AML-193 (cell line): Measurements from ENCODE around the gene ARL5A.

Experiments used
- DNase-seq, 2 experiments: peaks; one replicate each; lab custom pipeline; 2025; lab: John Stamatoyannopoulos, UW

Gene ARL5A

GRCh38 chr2:151840216-151841046 lies 12.2 kb upstream of the ARL5A start:
- no peak for DNase-seq

- no peak for DNase-seq
Observed at GRCh38 chr2:151837926-151838325, 9.7 kb upstream of the ARL5A start.

GRCh38 chr2:151833984-151834383 lies 5.8 kb upstream of the ARL5A start:
- peak; percentile 58 to 67 for DNase-seq

DNA sequence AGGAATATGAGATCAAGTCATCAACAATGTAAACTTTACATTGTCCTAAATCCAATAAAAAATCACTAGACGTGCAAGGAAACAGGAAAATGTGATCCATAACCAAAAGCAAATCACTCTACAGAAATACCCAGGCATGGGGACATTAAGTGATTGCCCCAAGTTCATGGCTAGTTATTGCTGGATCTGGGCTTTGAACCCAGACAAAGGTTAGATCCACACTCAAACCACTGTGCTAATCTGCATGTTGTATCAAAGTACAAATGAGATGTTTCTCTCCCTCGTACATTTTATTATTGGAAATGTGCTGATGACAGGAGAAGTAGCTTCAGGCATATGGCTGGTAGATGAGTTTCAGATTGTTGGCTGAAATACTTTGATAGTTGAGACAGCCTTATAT lies 2.7 kb upstream of the ARL5A start:
- DNase-seq, result no peak

DNA sequence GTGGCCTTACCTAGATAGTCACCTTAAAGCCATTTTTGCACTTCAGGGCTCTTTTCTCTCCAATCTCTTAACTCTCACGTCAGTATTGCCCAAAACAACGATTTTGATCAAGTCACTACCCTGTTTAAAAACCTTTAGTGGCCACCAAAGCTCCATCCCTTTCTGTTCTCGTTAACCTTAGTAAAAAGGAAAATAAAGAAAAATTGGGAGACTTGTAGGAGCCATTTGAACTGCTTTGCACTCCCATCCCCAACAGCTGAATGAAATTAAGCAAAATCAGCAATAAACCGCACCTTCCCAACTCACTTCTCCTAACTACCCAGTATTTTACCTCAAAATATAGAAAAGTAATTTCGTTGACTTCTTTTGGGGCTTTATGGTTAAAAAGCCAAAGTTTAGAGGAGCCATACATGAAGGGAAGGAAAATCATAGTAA lies 686 bp upstream of the ARL5A start:
- DNase-seq, result no peak

- no peak for DNase-seq
Observed at GRCh38 chr2:151827564-151828142, 568 bp downstream of the ARL5A start.

DNA sequence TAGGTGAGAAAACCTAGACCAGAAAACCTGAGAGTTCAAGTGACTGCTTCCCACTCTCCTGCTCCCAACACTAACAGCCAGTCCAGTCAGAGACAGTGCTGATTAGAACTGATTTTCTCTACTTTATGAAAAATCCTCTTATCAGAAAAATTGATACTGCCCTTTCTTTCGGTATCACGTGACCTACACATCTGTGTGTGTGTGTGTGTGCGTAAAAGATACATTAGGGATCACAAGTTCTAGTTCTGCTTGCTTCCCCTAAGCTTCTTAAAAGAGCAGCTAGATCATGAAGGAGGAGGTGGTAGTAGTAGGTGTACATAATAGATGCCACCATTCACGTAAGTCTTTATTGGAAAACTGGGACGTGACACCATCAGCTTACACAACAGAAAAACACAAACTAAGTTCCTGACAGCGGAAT lies 1.5 kb downstream of the ARL5A start:
- DNase-seq, result peak; percentile 25 to 37

- DNase-seq, result no peak
Observed at GRCh38 chr2:151824886-151825285, 3.3 kb downstream of the ARL5A start.

DNA sequence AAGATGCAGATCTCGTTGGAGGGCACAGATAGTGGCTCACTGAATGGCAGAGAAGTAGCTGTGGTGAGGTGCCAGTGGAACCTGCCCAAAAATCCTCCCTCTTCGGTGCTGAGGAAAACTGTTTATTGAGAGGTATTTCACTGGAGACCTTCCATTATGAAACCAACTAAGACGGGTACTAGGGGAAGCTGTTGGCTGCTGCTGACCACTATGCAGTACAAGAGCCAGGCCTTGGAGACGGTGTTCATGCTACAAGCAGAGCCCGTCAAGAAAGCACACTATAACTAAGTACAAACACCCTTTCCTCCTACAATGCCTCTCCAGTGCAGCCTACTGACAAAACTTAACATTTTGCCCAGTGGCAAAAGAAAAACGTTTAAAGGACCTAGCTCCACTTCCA lies 4.6 kb downstream of the ARL5A start:
- DNase-seq, result no peak

- no peak for DNase-seq
Observed at GRCh38 chr2:151819920-151820319, 8.3 kb downstream of the ARL5A start.

DNA sequence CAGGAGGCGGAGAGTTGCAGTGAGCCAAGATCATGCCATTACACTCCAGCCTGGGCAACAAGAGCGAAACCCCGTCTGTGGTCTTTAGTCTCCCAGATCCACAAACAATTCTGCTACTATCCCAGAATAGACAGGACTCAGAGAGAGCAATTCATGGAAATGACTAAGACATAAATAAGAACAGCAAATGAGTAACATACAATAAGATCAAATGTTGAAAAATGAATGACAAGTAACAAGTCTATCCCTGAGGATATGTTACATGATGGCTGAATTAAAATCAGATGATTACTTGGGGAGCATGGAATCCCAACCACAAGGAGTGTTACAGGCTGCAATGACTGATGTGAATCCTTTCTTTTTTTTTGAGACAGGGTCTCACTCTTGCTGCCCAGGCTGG lies 10.3 kb downstream of the ARL5A start:
- DNase-seq, result no peak

DNA sequence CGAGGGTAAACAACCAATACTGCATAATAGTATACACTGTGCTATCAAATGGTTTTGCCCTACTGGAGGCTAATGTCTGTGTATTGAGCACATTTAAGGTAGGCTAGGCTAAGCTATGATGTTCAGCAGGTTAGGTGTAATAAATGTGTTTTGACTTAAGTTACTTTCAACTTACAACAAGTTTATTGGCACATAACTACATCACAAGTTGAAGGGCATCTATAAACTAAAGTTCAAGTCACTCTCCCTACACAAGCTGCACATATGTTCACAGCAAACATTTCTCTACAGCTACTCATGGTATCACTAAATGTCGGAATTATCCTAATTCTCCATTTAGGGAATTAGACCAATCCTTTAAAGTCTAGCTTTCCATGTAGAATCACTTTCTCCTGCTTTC lies 11.4 kb downstream of the ARL5A start:
- no peak for DNase-seq

DNA sequence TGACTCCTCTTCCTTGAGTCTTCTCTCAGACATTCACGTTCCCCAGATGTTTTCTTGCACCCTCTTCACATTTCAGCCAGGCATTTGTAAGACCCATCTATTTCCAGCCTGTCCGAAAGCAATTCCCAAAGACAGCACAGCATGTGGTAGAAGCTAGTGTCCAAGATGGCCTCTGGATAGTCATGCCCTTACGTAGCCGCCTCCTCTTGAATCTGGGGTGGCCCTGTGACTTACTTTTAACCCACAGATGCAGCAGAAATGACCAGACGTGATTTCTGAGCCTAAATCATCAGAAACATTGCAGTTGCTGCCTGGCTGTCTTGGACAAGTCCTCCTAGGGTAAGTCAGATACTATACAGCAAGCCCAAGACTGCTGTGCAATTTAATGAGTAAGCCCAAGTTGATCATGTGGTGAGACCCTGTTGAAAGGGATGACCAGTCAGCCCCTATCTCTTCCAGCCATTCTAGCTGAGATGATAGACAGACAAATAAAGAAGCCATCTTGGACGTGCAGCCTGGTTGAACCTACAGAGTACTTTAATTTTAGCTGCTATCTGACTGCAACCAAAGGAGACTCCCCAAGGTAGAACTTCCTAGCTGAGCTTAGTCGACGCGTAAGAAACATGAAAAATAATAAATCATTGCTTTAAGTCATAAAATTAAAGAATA lies 12.3 kb downstream of the ARL5A start:
- DNase-seq, result no peak

GRCh38 chr2:151810489-151810888 lies 17.7 kb downstream of the ARL5A start:
- no peak for DNase-seq

DNA sequence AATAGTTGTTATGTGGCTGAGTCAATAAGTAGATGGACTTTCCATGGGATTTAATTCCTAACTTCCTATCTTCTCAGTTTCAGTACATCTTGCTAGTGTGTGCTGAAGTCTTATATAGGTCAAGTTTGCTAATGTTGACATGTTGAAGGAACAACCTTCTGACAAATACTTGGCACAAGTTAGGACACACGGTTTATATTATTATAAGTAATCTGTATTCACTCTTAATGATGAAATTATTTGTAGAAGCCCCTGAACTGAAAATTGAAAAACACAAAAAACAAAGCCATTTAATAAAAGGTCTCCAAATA lies 19.2 kb downstream of the ARL5A start:
- DNase-seq, result no peak

GRCh38 chr2:151808258-151809072 lies 19.8 kb downstream of the ARL5A start:
- DNase-seq, result peak; percentile 35 to 38

DNA sequence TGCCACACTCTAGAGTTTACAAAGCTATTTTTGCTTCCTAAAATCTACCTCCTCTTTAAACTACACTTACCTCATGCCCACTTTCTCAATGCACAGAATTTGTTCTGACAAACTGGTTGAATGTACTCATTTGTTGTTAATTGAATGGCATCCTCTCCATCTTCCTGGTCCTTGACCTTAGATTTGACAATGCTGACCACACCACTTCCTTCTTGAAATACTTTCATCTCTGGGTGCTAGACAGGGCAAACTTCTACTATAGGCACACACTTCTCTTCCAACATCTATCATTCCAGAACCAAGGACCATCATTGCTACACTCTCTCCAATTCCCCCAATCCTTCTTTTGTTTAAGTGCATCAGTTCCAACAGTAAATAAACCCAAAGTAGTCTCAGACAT lies 22.3 kb downstream of the ARL5A start:
- peak in 1 of 2 experiments; percentile 15 for DNase-seq

GRCh38 chr2:151805343-151805742 lies 22.9 kb downstream of the ARL5A start:
- DNase-seq, result no peak

GRCh38 chr2:151803811-151804210 lies 24.4 kb downstream of the ARL5A start:
- DNase-seq, result no peak

- DNase-seq, result no peak
Observed at GRCh38 chr2:151802315-151802714, 25.9 kb downstream of the ARL5A start.

DNA sequence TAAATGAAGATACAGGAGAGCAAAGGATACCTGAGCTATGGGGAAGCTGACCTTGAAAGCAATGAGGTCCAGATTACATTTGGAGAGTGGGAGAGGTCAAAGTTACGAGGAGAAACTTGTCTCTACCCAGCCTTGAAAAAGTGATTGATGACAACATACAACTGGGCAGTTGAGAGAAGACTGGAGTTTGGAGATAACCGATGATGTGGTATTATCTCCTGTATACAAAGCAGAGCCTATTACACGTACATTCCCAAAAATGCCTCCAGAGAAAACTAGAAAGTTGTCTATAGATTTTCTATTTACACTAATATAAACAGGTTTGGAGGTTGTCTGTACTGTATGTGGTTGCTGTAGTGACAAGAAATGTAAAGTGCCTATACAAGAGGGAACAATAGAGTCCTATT lies 28.3 kb downstream of the ARL5A start:
- DNase-seq, result no peak

DNA sequence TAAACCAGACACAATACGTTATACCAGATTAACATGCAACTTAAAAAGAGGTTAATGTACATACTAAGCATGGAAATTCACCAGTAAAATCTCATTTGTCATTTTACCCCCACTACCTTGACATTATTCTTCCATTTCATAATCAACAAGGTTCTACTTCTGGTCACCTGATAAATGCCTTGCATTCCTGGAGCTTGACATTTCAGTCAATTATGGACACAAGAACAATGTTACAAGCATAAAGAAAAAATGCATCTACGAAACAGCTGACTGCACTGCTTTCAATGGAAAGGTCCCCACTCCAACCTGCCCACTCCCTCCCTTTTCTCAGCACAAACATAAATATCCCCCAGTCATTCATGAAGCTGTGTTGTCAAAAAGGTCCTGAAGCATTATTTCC lies 31.4 kb downstream of the ARL5A start:
- DNase-seq, result no peak
